Stimulated activated CD8-positive, alpha-beta memory T cell treated with anti-CD3 and anti-CD28 coated beads, Interleukin-4, amount 100 ng/mL, for 4 hours (primary cell): Measurements from ENCODE around the gene UFC1.

Source experiments
- DNase-seq, 2 donors: peaks; one replicate each; pipeline ENCODE4 v3.0.0-alpha.2; 2020; ENCODE audit warnings: low read depth in 2 of 2, low spot score in 1 of 2

UFC1 gene

GRCh38 chr1:161133220-161133740, 20.5 kb upstream of the UFC1 start:
- DNase-seq: no peak

DNA sequence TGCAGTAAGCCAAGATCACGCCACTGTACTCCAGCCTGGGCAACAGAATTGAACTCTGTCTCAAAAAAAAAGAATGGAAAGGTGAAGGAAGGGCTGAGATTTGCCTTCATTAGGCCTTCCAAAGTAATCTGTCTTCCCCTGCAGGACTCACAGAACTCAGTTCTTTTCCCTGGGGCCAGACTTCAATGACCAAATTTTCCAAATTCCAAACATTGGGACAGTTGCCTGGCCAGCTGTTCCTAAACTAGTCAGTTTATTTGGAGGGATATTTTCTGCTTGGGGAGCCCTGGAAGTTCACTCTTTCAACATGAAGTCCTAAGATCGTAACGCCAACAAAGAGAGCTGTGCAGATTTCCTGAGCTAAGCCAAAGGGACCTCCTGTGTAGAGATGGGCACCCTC, 15.9 kb upstream of the UFC1 start:
- no peak for DNase-seq

DNA sequence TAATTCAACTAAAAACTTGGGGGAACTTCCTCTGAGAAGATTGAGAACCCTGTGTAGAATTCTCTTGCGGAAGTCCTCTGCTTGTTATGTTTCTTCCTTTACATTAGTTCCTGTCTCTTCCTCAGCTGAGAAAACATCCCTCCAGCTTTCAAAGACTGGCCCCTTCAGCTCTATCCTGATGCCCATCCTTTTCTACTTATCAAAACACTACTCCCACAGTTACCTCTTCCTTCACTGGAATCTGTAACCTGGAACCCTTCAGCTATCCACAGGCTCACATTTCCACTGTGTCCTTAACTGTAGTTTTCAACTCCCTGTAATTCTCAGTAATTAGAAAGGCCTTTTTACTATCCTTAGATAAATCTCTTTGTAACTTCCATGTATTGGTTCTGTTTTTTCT, 15.3 kb upstream of the UFC1 start:
- DNase-seq: no peak

DNA sequence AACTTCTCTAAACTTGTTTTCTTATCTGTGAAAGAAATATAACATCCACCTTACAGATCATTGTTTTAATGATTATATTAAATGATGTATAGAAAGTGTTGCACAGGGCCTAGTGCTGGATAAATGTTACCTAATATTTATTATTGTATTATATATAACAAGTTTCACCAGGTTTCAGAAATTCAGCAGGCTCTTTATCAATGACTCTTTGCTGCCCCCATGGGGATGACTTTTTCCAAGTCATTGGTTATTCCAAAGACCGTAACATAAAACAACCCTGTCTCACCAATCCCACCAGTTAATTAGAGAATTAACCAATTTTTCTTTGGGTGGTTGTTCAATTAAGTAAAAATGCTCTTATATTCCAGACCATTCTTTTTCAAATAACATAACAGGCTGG, 14.0 kb upstream of the UFC1 start:
- DNase-seq: peak in 1 of 2 donors; percentile 16

DNA sequence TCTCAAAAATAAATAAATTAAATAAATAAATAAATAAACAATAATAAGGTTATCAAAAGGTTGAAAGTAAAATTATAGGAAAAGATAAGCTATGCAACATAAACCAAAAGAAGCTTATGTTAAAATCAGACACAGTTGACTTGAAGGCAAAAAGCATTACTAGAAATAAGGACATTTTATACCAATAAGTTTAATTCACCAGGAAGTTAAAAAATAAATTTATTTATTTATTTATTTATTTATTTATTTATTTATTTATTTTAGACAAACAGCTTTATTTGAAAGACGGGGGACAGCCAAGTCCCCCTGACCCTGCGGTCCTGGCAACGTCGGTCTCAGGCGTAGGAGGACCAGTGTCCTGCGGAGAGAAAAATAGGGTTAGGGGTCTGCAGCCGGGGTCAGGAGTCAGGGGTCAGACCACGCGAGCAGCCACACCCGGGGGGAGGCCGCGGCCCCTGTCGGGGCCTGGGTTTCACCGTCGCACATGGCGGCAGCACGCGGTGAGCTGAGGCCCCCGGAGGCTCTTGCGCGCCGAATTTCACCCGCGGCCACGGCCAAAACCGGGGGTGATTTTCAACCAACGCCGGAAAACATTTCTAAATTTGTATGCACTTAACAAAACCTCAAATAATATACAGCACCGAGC, 12.9 kb upstream of the UFC1 start:
- DNase-seq: no peak

DNA sequence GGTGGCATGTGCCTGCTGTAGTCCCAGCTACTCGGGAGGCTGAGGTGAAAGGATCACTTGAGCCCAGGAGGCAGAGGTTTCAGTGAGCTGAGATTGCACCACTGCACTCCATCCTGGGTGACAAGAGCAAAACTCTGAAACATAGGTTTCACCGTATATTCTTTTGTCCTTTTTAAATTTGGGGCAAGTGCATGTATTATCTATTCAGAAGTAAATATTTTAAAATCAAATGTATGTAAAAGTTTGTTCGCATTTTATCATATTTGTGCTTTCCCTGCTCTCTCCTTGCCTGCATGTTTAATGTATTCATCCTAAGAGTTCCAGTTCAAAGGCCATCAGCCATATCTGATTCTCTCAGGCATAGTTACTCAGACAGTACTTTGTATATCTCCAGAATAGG, 7.9 kb upstream of the UFC1 start:
- DNase-seq: no peak

DNA sequence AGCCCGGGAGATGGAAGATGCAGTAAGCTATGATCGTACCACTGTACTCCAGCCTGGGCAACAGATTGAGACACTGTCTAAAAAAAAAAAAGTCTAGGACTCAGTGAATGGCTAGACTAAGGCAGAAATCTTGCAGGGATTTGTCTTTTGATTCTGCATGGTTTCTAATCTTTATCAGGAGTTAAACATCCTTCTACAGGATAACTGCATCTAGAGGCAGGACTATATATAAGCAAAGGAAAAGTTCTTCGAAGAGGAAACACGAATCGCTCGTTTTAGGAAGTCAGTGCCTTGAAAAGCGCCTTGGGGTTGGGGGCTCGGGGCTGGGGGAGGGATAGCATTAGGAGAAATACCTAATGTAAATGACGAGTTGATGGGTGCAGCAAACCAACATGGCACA, 602 bp upstream of the UFC1 start:
- DNase-seq: no peak

DNA sequence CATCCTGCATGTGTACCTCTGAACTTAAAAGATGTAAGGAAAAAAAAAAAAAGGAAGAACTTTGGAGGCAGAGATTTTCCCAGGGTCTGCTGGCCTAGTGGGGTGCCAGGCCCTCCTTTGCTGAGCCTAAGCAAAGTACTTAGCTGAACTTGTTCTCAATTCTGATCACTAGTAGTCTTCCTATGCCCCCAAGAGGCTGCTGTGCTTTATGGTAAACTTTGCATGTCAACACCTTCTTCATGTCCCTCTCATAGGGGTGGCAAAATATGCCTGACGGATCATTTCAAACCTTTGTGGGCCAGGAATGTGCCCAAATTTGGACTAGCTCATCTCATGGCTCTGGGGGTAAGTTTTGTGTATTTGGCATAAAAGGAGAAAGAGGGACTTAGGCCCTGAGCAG, 4.1 kb downstream of the UFC1 start:
- DNase-seq: no peak

- no peak for DNase-seq
Observed at GRCh38 chr1:161158316-161159010, 4.7 kb downstream of the UFC1 start.

DNA sequence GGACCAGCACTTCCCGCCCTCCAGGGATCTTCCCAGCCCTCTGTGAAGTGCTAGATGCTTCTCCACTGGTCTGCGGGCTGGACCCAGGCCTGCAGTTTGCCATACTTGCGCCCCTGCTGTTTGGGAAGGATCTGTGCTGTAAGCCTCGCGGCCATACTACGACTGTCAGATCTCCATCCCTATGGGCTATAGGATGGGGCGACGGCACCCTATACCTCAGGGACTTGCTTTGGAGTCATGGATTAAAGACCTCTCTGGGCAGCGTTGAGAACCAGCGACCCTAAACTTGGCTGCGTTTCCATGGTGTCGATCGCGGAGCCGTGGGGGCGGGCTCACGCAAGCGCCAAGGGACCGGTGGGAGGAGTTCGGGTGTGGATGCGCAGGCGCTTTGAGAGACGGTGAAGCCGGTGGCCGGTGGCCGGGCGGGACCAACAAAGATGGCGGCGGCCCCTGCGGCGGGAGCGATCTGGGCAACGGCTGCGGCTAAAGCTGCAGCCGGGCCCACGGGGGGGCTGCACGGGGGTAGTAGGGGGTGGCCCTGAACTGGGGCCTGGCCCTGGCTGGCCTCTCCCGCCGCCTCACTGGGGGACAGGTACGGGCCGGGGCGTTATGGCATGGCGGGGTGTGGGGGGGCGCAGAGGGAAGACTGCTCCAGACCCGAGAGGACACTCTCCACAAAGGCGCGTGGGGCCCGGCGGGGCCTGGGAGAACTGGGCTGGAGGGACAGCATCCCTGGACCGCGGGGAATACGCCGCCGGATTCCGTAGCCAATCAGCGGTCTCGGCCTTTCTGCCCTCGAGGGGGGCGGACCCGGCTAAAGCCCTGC, 5.5 kb downstream of the UFC1 start, which contains the start of gene USP21:
USP21 (plus strand) TSS at position 414 of the 826 bp plus-strand sequence. CDS start 1,141 bp downstream, outside the sequence.
- peak; percentile 85 to 87 for DNase-seq

GRCh38 chr1:161159913-161160243, 6.1 kb downstream of the UFC1 start:
- no peak for DNase-seq

DNA sequence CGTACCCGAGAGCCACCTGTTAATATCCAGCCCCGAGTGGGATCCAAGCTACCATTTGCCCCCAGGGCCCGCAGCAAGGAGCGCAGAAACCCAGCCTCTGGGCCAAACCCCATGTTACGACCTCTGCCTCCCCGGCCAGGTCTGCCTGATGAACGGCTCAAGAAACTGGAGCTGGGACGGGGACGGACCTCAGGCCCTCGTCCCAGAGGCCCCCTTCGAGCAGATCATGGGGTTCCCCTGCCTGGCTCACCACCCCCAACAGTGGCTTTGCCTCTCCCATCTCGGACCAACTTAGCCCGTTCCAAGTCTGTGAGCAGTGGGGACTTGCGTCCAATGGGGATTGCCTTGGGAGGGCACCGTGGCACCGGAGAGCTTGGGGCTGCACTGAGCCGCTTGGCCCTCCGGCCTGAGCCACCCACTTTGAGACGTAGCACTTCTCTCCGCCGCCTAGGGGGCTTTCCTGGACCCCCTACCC, 6.9 kb downstream of the UFC1 start:
- no peak for DNase-seq

DNA sequence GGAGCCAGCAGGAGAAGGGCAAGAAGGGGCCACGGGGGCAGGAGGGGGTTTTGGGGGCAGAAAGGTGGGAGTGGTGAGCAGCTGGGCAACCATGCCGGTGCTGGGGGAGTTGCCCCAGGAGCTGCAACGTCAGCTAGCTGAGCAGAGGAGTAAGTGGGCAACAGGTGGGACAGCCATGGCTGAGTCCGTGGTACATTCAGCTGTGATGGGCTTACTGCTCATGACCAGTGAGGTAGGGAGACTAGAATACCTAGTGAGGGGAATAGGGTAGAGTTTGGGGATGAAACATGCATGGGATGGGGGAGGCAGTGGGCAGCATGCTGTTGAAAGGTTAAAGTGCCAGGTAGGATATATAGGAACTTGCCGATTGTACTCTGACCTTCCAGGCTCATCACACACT, 7.9 kb downstream of the UFC1 start:
- DNase-seq: no peak

DNA sequence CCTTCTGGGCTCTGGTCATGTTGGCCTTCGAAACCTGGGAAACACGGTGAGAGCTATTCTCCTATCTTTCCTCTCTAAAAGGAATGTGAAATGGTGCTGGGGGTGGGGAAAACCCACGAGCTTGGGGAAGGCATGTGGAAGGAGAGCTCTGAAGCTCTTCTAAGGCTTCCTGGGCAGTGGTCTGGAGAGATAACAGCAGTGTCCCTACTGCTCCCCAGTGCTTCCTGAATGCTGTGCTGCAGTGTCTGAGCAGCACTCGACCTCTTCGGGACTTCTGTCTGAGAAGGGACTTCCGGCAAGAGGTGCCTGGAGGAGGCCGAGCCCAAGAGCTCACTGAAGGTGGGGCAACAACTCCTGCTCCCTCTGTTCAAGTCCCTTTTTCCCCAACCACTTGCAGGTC, 8.3 kb downstream of the UFC1 start:
- DNase-seq: no peak

GRCh38 chr1:161162806-161163205, 9.0 kb downstream of the UFC1 start:
- DNase-seq: no peak

- DNase-seq: no peak
Observed at GRCh38 chr1:161163793-161164192, 10.0 kb downstream of the UFC1 start.

GRCh38 chr1:161164901-161165610, 11.3 kb downstream of the UFC1 start:
- no peak for DNase-seq

GRCh38 chr1:161165742-161166668, 12.2 kb downstream of the UFC1 start, which contains the start of gene PPOX:
Gene PPOX (plus strand): TSS chr1:161166426. CDS start chr1:161166848, 422 bp downstream.
- peak; percentile 80 to 83 for DNase-seq

DNA sequence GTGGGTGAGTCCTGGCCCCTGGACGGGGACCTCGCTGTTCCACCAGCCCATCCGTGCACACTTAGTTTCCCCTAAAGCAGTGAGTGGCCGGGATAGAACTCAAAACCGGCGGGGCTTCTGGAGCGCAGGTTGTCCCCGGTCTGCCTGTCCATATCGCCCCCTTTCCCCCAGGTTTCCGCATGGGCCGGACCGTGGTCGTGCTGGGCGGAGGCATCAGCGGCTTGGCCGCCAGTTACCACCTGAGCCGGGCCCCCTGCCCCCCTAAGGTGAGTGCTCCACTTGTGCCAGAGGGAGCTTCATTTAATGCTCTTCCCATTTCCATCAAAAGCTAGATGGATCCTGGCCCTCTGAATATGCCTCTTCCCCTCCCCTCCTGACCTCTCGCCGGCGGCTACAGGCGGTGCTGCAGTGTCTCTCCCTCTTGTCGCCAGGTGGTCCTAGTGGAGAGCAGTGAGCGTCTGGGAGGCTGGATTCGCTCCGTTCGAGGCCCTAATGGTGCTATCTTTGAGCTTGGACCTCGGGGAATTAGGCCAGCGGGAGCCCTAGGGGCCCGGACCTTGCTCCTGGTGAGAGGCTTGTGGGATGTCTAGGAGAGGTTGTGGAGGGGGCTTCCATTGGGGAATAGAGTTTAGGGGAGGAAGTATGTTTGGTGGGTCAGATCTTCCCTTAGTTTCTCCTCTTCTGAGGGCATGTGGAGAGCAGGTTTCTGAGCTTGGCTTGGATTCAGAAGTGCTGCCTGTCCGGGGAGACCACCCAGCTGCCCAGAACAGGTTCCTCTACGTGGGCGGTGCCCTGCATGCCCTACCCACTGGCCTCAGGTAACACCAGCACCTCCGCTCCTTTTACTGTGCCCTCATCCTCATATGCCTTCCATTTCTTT, 13.1 kb downstream of the UFC1 start:
- no peak for DNase-seq
